Body of pancreas (tissue), 4 donors: ENCODE data around the gene ANKRD61.

Experiments
- POLR2A ChIP-seq, 3 donors: fragments of 450-650 bp; IDR thresholded peaks; one replicate each; pipeline ENCODE4 v1.6.1; 2016; ENCODE audit warnings: antibody characterized with exemption in 3 of 3, mild to moderate bottlenecking in 2 of 3
- TF ChIP-seq, protein P1 (sequence below), 7 experiments: fragments of 450-650 bp in 4 of 7; fragments of 200-600 bp in 3 of 7; sonication (generic) in 3 of 7; IDR thresholded peaks; one replicate each; pipeline ENCODE4 v1.5.1; 2016 to 2019; ENCODE audit warnings: antibody characterized with exemption in 7 of 7

DNA sequence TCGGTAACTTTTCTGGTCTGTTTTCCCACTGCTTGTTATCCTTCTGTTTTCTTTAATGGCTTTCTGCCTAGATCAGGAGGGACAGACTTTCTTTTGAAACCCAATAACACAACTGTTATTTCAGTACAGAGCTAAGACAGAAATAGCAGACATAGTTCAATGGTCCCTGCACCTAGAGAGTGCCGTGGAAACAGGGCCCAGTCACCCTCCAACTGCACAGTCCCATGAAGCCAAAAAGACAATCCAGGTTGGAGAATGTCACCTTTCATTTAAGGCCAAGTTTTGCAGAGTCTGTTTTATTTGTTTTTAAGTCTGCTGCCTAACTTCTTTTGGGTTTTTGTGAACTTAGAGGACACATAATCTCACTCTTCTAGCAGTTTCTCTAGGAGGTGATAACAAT, 19.6 kb upstream of the ANKRD61 start:
- TF ChIP-seq, protein P1, sequence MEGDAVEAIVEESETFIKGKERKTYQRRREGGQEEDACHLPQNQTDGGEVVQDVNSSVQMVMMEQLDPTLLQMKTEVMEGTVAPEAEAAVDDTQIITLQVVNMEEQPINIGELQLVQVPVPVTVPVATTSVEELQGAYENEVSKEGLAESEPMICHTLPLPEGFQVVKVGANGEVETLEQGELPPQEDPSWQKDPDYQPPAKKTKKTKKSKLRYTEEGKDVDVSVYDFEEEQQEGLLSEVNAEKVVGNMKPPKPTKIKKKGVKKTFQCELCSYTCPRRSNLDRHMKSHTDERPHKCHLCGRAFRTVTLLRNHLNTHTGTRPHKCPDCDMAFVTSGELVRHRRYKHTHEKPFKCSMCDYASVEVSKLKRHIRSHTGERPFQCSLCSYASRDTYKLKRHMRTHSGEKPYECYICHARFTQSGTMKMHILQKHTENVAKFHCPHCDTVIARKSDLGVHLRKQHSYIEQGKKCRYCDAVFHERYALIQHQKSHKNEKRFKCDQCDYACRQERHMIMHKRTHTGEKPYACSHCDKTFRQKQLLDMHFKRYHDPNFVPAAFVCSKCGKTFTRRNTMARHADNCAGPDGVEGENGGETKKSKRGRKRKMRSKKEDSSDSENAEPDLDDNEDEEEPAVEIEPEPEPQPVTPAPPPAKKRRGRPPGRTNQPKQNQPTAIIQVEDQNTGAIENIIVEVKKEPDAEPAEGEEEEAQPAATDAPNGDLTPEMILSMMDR (IDR thresholded peaks at IDR 0.05): no peak
- TF ChIP-seq POLR2A (IDR thresholded peaks at IDR 0.05): no peak
